ENCODE results near the gene ANKS1B. TPM values are rescaled to one million over a fixed set of nuclear protein-coding genes. Genes with fewer than 3 reads are reported as not detected.

ANKS1B gene
- total and polyA plus RNA-seq, 10 of the 15 experiments (the other 5 are each of a cell fraction or from before 2014, with no cell fraction given), result 0.16 to 1.3 (median 0.82) TPM; not detected in 7

DNA sequence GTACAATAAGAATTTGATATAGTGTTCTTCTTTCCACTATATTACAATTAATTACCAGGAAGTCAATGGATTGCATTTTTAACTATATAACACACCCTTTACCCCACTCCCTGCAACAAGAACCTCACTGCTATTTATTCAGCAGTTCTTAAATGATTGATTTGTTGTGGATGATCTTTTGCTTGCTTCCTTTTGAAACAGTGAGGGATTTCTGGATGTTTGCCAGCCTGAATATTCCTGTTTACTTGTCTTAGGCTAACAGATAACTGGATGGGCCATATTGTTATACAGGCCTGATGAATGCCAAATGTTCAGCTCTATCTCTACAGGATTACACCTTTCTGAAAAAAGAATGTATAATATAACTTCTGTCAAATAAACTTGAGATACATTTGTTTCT is 842.1 kb downstream of the ANKS1B start:
- Histone ChIP-seq H2AFZ (ENCODE audit: control insufficient read depth, low read depth, low read length) (no peak overlapping the region), H3K36me3 (ENCODE audit: control insufficient read depth in 2 of 2, insufficient read depth in 2 of 2, low read length in 1 of 2) (no peaks in the 10 kb centered on the region), H3K27me3 (replicated peaks in 1 of 2; ENCODE audit: control insufficient read depth in 2 of 2, insufficient read depth in 2 of 2, low read length in 1 of 2) (no peaks in the 10 kb centered on the region), H4K20me1 (ENCODE audit: control insufficient read depth, insufficient read depth) (no peaks in the 10 kb centered on the region), H3K79me2 (ENCODE audit: control insufficient read depth, insufficient read depth, low read length) (no peaks in the 10 kb centered on the region), H3K4me3 (no peak overlapping the region), H3K9me3 (replicated peaks; ENCODE audit: control insufficient read depth, insufficient read depth, low read length) (no peaks in the 10 kb centered on the region), H3K4me2 (ENCODE audit: control insufficient read depth, insufficient read depth) (no peak overlapping the region), H3K4me1 (ENCODE audit: control insufficient read depth, insufficient read depth, low read length) (no peaks in the 10 kb centered on the region), H3K27ac (ENCODE audit: control insufficient read depth, insufficient read depth) (no peak overlapping the region), H3K9ac (ENCODE audit: control insufficient read depth, insufficient read depth, low read length) (no peak overlapping the region)
- intact Hi-C loops (cut with micrococcal nuclease; ENCODE audit: unreplicated experiment) (no loop called here), in situ Hi-C loops (cut with MboI) (no loop called here)
- TF ChIP-seq SMAD5 (IDR thresholded peaks at IDR 0.05; ENCODE audit: low read depth) (no peak), NRF1 (conservative IDR thresholded peaks at IDR 0.05; ENCODE audit: low read depth, low read length) (no peak), HDAC2 (IDR thresholded peaks at IDR 0.05) (no peak), FOXK2 (IDR thresholded peaks at IDR 0.05) (no peak), BRCA1 (IDR thresholded peaks at IDR 0.05; ENCODE audit: low read depth, low read length) (no peak), SIX5 (IDR thresholded peaks at IDR 0.05; ENCODE audit: low read depth, low read length, severe bottlenecking) (no peak), CBX5 (IDR thresholded peaks at IDR 0.05; ENCODE audit: low read depth) (no peak), RBBP5 (conservative IDR thresholded peaks at IDR 0.05) (no peak)
- TF ChIP-seq, protein P1, sequence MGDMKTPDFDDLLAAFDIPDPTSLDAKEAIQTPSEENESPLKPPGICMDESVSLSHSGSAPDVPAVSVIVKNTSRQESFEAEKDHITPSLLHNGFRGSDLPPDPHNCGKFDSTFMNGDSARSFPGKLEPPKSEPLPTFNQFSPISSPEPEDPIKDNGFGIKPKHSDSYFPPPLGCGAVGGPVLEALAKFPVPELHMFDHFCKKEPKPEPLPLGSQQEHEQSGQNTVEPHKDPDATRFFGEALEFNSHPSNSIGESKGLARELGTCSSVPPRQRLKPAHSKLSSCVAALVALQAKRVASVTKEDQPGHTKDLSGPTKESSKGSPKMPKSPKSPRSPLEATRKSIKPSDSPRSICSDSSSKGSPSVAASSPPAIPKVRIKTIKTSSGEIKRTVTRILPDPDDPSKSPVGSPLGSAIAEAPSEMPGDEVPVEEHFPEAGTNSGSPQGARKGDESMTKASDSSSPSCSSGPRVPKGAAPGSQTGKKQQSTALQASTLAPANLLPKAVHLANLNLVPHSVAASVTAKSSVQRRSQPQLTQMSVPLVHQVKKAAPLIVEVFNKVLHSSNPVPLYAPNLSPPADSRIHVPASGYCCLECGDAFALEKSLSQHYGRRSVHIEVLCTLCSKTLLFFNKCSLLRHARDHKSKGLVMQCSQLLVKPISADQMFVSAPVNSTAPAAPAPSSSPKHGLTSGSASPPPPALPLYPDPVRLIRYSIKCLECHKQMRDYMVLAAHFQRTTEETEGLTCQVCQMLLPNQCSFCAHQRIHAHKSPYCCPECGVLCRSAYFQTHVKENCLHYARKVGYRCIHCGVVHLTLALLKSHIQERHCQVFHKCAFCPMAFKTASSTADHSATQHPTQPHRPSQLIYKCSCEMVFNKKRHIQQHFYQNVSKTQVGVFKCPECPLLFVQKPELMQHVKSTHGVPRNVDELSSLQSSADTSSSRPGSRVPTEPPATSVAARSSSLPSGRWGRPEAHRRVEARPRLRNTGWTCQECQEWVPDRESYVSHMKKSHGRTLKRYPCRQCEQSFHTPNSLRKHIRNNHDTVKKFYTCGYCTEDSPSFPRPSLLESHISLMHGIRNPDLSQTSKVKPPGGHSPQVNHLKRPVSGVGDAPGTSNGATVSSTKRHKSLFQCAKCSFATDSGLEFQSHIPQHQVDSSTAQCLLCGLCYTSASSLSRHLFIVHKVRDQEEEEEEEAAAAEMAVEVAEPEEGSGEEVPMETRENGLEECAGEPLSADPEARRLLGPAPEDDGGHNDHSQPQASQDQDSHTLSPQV (IDR thresholded peaks at IDR 0.05), result no peak
- TF ChIP-seq, protein P2, sequence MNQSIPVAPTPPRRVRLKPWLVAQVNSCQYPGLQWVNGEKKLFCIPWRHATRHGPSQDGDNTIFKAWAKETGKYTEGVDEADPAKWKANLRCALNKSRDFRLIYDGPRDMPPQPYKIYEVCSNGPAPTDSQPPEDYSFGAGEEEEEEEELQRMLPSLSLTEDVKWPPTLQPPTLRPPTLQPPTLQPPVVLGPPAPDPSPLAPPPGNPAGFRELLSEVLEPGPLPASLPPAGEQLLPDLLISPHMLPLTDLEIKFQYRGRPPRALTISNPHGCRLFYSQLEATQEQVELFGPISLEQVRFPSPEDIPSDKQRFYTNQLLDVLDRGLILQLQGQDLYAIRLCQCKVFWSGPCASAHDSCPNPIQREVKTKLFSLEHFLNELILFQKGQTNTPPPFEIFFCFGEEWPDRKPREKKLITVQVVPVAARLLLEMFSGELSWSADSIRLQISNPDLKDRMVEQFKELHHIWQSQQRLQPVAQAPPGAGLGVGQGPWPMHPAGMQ (IDR thresholded peaks at IDR 0.05; ENCODE audit: borderline replicate concordance), result no peak
- ChIA-PET CTCF (no interaction called here), RAD21 (ENCODE audit: unreplicated experiment) (no interaction called here), SMC1A (ENCODE audit: uncharacterized antibody, unreplicated experiment) (no interaction called here), POLR2A (no interaction called here)
- DNase-seq (ENCODE audit: low read depth, low spot score), result no peak
- BruUV-seq (replicated peaks), result no TSS peak
- FAIRE-seq, result no peak
- no peak for ATAC-seq
